NCI-H748 (cell line): ENCODE measurements around the gene ETFA.

Source experiments
- DNase-seq: peaks from one replicate; lab custom pipeline; 2025; ENCODE audit not compliant: unreplicated experiment; lab: John Stamatoyannopoulos, UW

The ETFA gene

GRCh38 chr15:76178296-76179000 is 132.8 kb downstream of the ETFA start:
- no peak for DNase-seq

DNA sequence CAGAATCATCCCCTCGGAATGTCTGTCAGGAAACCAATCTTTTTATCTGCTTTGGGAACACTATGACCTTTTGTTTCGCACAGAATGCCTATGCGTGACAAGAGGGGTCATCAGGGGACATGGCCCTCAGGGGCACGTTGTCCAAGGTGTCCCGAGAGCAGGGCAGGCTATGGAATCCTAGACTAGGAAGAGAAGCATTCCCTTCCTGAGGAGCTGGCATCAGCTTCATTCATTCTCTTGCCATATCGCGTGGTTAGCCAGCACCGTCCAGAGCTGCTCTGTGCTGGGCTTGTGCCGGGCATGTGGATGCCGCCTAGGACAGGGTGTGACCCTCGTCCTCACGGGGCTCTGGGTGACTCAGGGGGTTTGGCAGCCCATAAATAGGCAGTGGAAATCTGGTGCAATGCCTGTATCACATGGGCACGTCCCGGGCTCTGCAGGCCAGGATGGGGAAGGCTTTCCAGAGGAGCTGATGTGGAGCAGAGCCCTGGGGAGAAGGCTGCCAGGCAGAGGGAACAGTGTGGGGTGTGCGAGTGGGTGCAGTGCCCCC is 133.7 kb downstream of the ETFA start:
- DNase-seq = no peak

GRCh38 chr15:76176487-76177085 is 134.7 kb downstream of the ETFA start:
- no peak for DNase-seq

DNA sequence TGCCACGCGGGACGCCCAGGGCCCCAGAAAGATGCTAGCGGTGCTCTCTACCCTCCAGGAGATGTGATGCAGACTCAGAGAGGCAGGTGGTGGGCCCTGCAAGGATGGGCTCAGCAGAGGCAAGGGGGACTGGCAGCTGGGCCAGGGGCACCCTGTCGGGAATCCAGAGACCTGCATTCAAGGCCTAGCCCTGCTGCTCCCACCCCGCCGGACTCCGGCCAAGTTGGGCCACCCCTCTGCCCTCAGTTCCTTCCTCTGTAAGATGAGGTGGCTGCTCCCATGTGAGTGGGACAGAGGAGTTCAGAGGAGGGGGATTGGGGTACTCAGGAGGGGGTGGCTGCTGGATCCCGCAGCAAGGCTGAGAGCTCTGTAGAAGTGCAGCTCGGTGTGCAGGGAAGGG is 135.2 kb downstream of the ETFA start:
- no peak for DNase-seq

GRCh38 chr15:76175442-76175841 is 135.8 kb downstream of the ETFA start:
- no peak for DNase-seq

GRCh38 chr15:76174654-76175053 is 136.6 kb downstream of the ETFA start:
- no peak for DNase-seq

- no peak for DNase-seq
These were observed 137.9 kb downstream of the ETFA start for GRCh38 chr15:76173317-76173834.

- DNase-seq = no peak
These were observed 138.5 kb downstream of the ETFA start for GRCh38 chr15:76172782-76173181.

GRCh38 chr15:76169911-76170800 is 141.1 kb downstream of the ETFA start:
- DNase-seq = no peak

DNA sequence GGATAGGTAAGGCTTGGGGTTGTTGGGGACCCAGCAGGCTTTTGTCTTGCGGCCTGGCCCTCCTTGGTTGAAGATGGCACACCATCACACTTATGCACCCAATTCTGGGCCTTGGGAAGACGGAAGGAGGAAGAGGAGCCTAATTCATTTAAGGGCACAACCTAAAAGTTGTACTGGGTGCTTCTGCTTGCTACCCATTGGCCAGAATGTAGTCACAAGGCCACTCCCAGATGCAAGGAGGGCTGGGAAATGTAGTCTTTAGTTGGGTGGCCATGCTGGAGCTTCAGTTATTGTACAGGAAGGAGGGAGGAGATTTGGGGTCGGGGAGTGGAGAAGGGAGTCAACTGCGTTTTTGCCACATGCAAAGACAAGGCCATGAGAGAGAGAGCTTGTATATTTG is 142.3 kb downstream of the ETFA start:
- DNase-seq = no peak

DNA sequence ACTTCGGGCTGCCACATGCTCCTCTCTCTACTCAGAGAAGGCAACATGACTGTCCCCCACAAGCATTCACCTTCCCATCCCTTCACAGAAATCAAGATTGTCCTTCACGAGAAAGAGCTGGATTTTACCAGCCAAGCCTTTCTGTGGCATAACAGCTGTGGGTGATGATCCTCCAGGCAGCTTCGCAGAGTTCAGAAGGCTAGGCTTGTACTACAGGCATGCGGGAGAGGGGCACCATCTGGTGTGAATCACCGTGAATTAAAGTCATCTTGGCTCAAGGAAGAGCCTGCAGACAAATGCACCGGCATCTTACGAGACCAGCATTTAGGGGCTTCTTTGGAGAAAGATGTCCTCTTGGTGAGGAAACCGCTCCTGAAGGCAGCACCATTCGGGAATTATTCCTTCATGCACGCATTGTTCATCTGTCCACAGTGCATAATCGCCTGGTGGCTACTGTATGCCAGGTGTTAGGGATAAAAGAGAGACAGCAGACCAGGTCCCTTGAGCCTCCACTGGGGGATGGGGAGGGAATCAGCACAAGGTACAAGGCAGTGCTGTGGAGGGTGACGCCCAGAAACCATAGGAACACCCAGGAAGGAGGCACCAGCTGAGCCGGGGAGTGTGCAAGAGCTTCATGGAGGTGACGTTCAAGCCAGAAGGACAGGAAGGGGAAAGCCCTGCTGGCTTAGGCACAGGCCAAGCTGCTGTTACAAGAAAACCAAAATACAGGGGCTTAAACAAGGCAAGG is 142.9 kb downstream of the ETFA start:
- DNase-seq = no peak

DNA sequence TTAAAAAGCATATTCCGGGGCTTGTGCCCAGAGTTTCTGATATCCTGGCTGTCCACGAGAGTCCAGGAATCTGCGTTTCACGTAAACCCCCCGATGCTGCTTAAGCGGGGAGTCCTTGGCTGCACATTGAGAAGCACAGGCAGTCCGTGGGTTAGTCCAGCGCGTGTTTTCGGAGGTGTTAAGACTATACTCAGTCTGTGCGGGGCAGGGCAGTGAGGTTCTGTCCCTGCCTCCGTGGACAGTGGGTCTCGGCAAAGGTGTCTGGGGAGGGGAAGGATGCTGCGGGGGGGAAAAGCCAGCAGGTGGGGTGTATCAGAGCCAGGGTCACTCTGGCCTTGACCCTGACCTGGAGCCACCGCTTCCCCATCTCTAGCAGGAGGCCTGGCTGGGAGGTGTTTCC is 145.3 kb downstream of the ETFA start:
- DNase-seq = no peak
